Measurements from ENCODE around the gene PLCB3. TPM values are rescaled to one million over a fixed set of nuclear protein-coding genes. Genes with fewer than 3 reads are reported as not detected.

Gene PLCB3
- total and polyA plus RNA-seq, 2 of the 13 experiments (the other 11 are each of a cell fraction or from before 2014, with no cell fraction given): 7.5 to 13.8 TPM

DNA sequence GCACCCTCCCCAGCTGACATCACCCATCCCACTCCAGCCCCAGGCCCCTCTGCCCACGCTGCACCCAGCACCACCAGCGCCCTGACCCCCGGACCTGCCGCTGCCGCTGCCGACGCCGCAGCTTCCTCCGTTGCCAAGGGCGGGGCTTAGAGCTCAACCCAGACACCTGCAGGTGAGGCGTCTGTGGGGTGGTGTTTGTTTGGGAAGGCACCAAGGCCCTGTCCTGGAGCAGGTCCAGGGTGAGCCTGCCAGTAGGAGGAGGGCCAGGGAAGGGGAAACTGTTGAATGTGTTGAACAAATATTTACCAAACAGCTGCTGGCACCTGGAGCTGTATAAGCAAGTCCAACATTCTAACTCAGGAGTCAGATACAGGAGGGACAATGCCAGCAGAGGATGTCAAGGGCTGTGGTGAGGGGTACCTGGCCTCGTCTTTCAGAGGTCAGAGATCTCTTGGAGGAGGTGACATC is 13.8 kb upstream of the PLCB3 start (continued):
- TF ChIP-seq, protein P1, sequence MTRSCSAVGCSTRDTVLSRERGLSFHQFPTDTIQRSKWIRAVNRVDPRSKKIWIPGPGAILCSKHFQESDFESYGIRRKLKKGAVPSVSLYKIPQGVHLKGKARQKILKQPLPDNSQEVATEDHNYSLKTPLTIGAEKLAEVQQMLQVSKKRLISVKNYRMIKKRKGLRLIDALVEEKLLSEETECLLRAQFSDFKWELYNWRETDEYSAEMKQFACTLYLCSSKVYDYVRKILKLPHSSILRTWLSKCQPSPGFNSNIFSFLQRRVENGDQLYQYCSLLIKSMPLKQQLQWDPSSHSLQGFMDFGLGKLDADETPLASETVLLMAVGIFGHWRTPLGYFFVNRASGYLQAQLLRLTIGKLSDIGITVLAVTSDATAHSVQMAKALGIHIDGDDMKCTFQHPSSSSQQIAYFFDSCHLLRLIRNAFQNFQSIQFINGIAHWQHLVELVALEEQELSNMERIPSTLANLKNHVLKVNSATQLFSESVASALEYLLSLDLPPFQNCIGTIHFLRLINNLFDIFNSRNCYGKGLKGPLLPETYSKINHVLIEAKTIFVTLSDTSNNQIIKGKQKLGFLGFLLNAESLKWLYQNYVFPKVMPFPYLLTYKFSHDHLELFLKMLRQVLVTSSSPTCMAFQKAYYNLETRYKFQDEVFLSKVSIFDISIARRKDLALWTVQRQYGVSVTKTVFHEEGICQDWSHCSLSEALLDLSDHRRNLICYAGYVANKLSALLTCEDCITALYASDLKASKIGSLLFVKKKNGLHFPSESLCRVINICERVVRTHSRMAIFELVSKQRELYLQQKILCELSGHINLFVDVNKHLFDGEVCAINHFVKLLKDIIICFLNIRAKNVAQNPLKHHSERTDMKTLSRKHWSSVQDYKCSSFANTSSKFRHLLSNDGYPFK (CRISPR knock-in tag; IDR thresholded peaks at IDR 0.05; ENCODE audit: borderline replicate concordance): no peak
- peak; percentile 87; the same call in 1 of the 2 replicates for TF ChIP-seq ERF (CRISPR knock-in tag; IDR thresholded peaks at IDR 0.05)
- no peak for TF ChIP-seq FOXP1 (IDR thresholded peaks at IDR 0.05)
- TF ChIP-seq FOXP1 (CRISPR knock-in tag; IDR thresholded peaks at IDR 0.05): peak; percentile 84
- TF ChIP-seq, protein P2, sequence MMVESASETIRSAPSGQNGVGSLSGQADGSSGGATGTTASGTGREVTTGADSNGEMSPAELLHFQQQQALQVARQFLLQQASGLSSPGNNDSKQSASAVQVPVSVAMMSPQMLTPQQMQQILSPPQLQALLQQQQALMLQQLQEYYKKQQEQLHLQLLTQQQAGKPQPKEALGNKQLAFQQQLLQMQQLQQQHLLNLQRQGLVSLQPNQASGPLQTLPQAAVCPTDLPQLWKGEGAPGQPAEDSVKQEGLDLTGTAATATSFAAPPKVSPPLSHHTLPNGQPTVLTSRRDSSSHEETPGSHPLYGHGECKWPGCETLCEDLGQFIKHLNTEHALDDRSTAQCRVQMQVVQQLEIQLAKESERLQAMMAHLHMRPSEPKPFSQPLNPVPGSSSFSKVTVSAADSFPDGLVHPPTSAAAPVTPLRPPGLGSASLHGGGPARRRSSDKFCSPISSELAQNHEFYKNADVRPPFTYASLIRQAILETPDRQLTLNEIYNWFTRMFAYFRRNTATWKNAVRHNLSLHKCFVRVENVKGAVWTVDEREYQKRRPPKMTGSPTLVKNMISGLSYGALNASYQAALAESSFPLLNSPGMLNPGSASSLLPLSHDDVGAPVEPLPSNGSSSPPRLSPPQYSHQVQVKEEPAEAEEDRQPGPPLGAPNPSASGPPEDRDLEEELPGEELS (CRISPR knock-in tag; IDR thresholded peaks at IDR 0.05): peak; percentile 92
- TF ChIP-seq, protein P3, sequence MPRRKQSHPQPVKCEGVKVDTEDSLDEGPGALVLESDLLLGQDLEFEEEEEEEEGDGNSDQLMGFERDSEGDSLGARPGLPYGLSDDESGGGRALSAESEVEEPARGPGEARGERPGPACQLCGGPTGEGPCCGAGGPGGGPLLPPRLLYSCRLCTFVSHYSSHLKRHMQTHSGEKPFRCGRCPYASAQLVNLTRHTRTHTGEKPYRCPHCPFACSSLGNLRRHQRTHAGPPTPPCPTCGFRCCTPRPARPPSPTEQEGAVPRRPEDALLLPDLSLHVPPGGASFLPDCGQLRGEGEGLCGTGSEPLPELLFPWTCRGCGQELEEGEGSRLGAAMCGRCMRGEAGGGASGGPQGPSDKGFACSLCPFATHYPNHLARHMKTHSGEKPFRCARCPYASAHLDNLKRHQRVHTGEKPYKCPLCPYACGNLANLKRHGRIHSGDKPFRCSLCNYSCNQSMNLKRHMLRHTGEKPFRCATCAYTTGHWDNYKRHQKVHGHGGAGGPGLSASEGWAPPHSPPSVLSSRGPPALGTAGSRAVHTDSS (CRISPR knock-in tag; conservative IDR thresholded peaks at IDR 0.05): no peak
- TF ChIP-seq TOE1 (CRISPR knock-in tag; IDR thresholded peaks at IDR 0.05): no peak
- TF ChIP-seq ZNF510 (CRISPR knock-in tag; IDR thresholded peaks at IDR 0.05; ENCODE audit: low read depth): no peak
- TF ChIP-seq, protein P4, sequence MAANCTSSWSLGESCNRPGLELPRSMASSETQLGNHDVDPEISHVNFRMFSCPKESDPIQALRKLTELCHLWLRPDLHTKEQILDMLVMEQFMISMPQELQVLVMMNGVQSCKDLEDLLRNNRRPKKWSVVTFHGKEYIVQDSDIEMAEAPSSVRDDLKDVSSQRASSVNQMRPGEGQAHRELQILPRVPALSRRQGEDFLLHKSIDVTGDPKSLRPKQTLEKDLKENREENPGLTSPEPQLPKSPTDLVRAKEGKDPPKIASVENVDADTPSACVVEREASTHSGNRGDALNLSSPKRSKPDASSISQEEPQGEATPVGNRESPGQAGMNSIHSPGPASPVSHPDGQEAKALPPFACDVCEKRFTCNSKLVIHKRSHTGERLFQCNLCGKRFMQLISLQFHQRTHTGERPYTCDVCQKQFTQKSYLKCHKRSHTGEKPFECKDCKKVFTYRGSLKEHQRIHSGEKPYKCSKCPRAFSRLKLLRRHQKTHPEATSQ (CRISPR knock-in tag; IDR thresholded peaks at IDR 0.05; ENCODE audit: borderline replicate concordance): no peak
- TF ChIP-seq GATAD2A (CRISPR knock-in tag; IDR thresholded peaks at IDR 0.05): peak; percentile 83
- TF ChIP-seq, protein P5, sequence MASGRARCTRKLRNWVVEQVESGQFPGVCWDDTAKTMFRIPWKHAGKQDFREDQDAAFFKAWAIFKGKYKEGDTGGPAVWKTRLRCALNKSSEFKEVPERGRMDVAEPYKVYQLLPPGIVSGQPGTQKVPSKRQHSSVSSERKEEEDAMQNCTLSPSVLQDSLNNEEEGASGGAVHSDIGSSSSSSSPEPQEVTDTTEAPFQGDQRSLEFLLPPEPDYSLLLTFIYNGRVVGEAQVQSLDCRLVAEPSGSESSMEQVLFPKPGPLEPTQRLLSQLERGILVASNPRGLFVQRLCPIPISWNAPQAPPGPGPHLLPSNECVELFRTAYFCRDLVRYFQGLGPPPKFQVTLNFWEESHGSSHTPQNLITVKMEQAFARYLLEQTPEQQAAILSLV (CRISPR knock-in tag; IDR thresholded peaks at IDR 0.05; ENCODE audit: borderline replicate concordance): no peak
- TF ChIP-seq ZNF282 (IDR thresholded peaks at IDR 0.05; ENCODE audit: partially characterized antibody): no peak
- no peak for TF ChIP-seq ZSCAN30 (CRISPR knock-in tag; IDR thresholded peaks at IDR 0.05)
- 0 out of 2 replicates have a peak, but pooled peaks have one; percentile 32 for TF ChIP-seq MXD4 (CRISPR knock-in tag; IDR thresholded peaks at IDR 0.05)
- no peak for TF ChIP-seq ZNF496 (CRISPR knock-in tag; IDR thresholded peaks at IDR 0.05; ENCODE audit: insufficient replicate concordance)
- no peak for TF ChIP-seq FLYWCH1 (CRISPR knock-in tag; IDR thresholded peaks at IDR 0.05)
- TF ChIP-seq, protein P6, sequence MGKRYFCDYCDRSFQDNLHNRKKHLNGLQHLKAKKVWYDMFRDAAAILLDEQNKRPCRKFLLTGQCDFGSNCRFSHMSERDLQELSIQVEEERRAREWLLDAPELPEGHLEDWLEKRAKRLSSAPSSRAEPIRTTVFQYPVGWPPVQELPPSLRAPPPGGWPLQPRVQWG (CRISPR knock-in tag; IDR thresholded peaks at IDR 0.05; ENCODE audit: borderline replicate concordance, low read depth): no peak
- no peak for TF ChIP-seq ZNF672 (CRISPR knock-in tag; IDR thresholded peaks at IDR 0.05)
- TF ChIP-seq, protein P7, sequence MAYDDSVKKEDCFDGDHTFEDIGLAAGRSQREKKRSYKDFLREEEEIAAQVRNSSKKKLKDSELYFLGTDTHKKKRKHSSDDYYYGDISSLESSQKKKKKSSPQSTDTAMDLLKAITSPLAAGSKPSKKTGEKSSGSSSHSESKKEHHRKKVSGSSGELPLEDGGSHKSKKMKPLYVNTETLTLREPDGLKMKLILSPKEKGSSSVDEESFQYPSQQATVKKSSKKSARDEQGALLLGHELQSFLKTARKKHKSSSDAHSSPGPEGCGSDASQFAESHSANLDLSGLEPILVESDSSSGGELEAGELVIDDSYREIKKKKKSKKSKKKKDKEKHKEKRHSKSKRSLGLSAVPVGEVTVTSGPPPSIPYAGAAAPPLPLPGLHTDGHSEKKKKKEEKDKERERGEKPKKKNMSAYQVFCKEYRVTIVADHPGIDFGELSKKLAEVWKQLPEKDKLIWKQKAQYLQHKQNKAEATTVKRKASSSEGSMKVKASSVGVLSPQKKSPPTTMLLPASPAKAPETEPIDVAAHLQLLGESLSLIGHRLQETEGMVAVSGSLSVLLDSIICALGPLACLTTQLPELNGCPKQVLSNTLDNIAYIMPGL (CRISPR knock-in tag; IDR thresholded peaks at IDR 0.05; ENCODE audit: borderline replicate concordance in 1 of 2, low read depth in 1 of 2): peak; percentile 23 to 41; a peak in 1 of 4 replicates
